Right lobe of liver (tissue), 6 donors: ENCODE measurements around the gene HSPA1A. TPM values are rescaled to one million over a fixed set of nuclear protein-coding genes. Genes with fewer than 3 reads are reported as not detected.
"Not testable (repeated sequence)": the region's sequence is repeated elsewhere in the genome, so short reads cannot be mapped to it uniquely, and the experiment has no call there.

Source experiments
- ATAC-seq, 4 donors: fragments of 200-7000 bp; cut with Tn5 transposase; one replicate each; pipeline ENCODE4 v1.9.1; 2020; ENCODE audit warnings: mild to moderate bottlenecking in 4 of 4, moderate library complexity in 4 of 4
- DNase-seq, 3 donors: peaks; one replicate each; pipeline ENCODE4 v3.0.0-alpha.2; 2020
- H3K27ac ChIP-seq, 3 donors: fragments of 200-600 bp; one replicate each; pipeline ENCODE4 v1.8.0; 2022
- H3K27me3 ChIP-seq, 2 donors: fragments of 200-600 bp; one replicate each; pipeline ENCODE4 v1.8.0; 2022
- H3K36me3 ChIP-seq, 4 donors: fragments of 200-600 bp; sonication (generic) in 1 of 4; one replicate each; pipeline versions ENCODE4 v1.5.1 to v1.8.0; 2017 to 2022; ENCODE audit warnings: control low read depth in 1 of 4
- H3K4me1 ChIP-seq, 4 donors: fragments of 200-600 bp; sonication (generic) in 1 of 4; one replicate each; pipeline versions ENCODE4 v1.5.1 to v1.8.0; 2017 to 2022; ENCODE audit warnings: control low read depth in 1 of 4
- H3K4me3 ChIP-seq, 3 donors: fragments of 200-600 bp; one replicate each; pipeline ENCODE4 v1.8.0; 2022
- H3K9me3 ChIP-seq, 4 donors: fragments of 200-600 bp; sonication (generic) in 1 of 4; one replicate each; pipeline versions ENCODE4 v1.5.1 to v1.8.0; 2017 to 2022; ENCODE audit warnings: control low read depth in 1 of 4
- POLR2A ChIP-seq: fragments of 450-650 bp; IDR thresholded peaks from one replicate; pipeline ENCODE4 v1.6.1; 2017; ENCODE audit warnings: antibody characterized with exemption, mild to moderate bottlenecking
- WGBS: methylation state at CpG from one replicate; pipeline ENCODE4 v1.1.6; 2018; ENCODE audit warnings: low coverage, low lambda C conversion rate; ENCODE audit not compliant: insufficient coverage; ENCODE audit errors: missing lambda C conversion rate; 5-methylcytosine and 5-hydroxymethylcytosine counted together
- intact Hi-C, 2 donors: fragments of 100-400 bp; cut with DNase I; formaldehyde crosslinking; loops; one replicate each; pipeline versions ENCODE4 v1.11.2 to v1.14.1; 2022
- total RNA-seq, 6 experiments: library from RNA; depleted of rRNA in 2 of 6; stranded (reverse); fragments of >200 nt in 2 of 6; fragmentation: NEBNext Ultra II Directional in 3 of 6; extraction: Animal tissue kit (Norgen Biotek cat#: 25700) in 3 of 6; gene quantifications; one replicate each; pipeline versions ENCODE4 v1.1.0 to v1.2.4, GENCODE V29; 2016 to 2023
- TF ChIP-seq, protein P1 (sequence below), 4 donors: fragments of 200-600 bp in 3 of 4; fragments of 450-650 bp in 1 of 4; IDR thresholded peaks; one replicate each; pipeline versions ENCODE4 v1.5.1 to v1.8.0; 2016 to 2022; ENCODE audit warnings: antibody characterized with exemption in 4 of 4, mild to moderate bottlenecking in 2 of 4
- donor health status: DM: no; HTN: yes; CAD: no.
- donor health status: DM: no; HTN: no; CAD: no.
- donor health status: DM: no; HTN: no; CAD: no.
- donor health status: DM: no; HTN: yes; CAD: no.
- donor health status: DM: no; HTN: yes; CAD: no.

HSPA1A gene
- total RNA-seq, 6 experiments from 2014 or later, result 73.2 to 442 (median 80.2) TPM

GRCh38 chr6:31785475-31785874 is 29.9 kb upstream of the HSPA1A start:
- no peaks in the 10 kb centered on the region for H3K4me1 ChIP-seq
- no peak overlapping the region for H3K4me3 ChIP-seq
- 95% methylated on average over 6 of the region's 11 CpGs for WGBS
- no peaks in the 10 kb centered on the region for H3K27me3 ChIP-seq
- peaks cover 0 to 35% (median 17%) of the 10 kb centered on the region in 4 donors for H3K36me3 ChIP-seq
- no peak overlapping the region for H3K27ac ChIP-seq
- ATAC-seq (peak in 1 of 4 donors; percentile 24), DNase-seq (peak in 1 of 3 donors; percentile 23)
- intact Hi-C loops, result no loop called here
- TF ChIP-seq POLR2A, result no peak
- TF ChIP-seq, protein P1, sequence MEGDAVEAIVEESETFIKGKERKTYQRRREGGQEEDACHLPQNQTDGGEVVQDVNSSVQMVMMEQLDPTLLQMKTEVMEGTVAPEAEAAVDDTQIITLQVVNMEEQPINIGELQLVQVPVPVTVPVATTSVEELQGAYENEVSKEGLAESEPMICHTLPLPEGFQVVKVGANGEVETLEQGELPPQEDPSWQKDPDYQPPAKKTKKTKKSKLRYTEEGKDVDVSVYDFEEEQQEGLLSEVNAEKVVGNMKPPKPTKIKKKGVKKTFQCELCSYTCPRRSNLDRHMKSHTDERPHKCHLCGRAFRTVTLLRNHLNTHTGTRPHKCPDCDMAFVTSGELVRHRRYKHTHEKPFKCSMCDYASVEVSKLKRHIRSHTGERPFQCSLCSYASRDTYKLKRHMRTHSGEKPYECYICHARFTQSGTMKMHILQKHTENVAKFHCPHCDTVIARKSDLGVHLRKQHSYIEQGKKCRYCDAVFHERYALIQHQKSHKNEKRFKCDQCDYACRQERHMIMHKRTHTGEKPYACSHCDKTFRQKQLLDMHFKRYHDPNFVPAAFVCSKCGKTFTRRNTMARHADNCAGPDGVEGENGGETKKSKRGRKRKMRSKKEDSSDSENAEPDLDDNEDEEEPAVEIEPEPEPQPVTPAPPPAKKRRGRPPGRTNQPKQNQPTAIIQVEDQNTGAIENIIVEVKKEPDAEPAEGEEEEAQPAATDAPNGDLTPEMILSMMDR (IDR thresholded peaks at IDR 0.05), result no peak
- H3K9me3 ChIP-seq, result no peaks in the 10 kb centered on the region

DNA sequence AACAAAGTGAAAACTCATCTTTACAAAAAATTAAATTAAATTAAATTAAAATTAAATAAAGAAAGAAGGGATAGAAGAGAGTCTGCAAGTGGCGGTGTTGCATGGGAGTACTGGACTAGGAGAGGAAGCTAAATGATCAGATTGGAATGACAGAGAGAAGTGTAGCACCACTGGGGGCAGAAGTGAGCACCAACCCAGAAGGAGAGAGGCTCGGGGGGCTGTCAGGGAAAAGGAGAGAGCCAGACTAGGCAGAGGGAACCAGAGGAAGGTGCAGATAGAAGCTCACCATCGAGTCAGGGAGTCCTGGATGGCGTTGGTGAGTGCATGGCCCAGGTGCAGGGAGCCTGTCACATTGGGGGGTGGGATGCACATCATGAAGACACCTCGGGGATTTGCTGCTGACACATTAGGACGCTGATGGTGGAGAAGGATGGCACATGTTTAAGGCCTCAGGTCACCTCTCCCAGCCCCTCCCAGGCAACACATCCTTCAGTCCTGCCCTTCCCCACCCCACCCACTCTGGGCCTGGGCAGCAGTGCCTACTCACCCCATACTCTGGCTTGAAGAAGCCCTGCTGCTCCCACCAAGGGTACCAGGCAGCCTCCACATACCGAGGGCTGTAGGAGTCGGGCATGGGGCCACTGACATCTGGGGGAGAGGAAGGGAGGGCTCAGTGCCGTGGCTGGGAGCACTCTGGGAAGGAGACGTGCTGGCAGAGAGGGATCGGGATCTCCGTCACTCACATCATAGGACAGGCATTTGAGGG is 23.8 kb upstream of the HSPA1A start:
- DNase-seq (peak in 1 of 3 donors; percentile 37), ATAC-seq (peak in 3 of 4 donors; percentile 22 to 26 (median 26))
- intact Hi-C loops, result no loop called here
- Histone ChIP-seq H3K27me3 (no peaks in the 10 kb centered on the region), H3K4me3 (no peak overlapping the region), H3K4me1 (peaks cover 0 to 17% (median 4%) of the 10 kb centered on the region in 4 donors), H3K36me3 (peaks cover 0 to 3% (median 0%) of the 10 kb centered on the region in 4 donors), H3K9me3 (no peaks in the 10 kb centered on the region), H3K27ac (no peak overlapping the region)
- WGBS, result 54% methylated on average over 5 of the region's 12 CpGs
- TF ChIP-seq POLR2A, result no peak
- TF ChIP-seq, protein P1 (IDR thresholded peaks at IDR 0.05), result peak; percentile 36 to 58 (median 56)

- peaks cover 0 to 17% (median 4%) of the 10 kb centered on the region in 4 donors for H3K4me1 ChIP-seq
- WGBS, result no CpG with 5 or more reads among the region's 3 CpGs
- peaks cover 0 to 3% (median 0%) of the 10 kb centered on the region in 4 donors for H3K36me3 ChIP-seq
- no peaks in the 10 kb centered on the region for H3K9me3 ChIP-seq
- DNase-seq, result peak in 1 of 3 donors; percentile 16
- no peak for TF ChIP-seq POLR2A
- TF ChIP-seq, protein P1 (IDR thresholded peaks at IDR 0.05), result no peak
- no peak for ATAC-seq
- no peak overlapping the region for H3K27ac ChIP-seq
- intact Hi-C loops, result no loop called here
- no peak overlapping the region for H3K4me3 ChIP-seq
- no peaks in the 10 kb centered on the region for H3K27me3 ChIP-seq
Measured at GRCh38 chr6:31792090-31792374, 23.3 kb upstream of the HSPA1A start.

DNA sequence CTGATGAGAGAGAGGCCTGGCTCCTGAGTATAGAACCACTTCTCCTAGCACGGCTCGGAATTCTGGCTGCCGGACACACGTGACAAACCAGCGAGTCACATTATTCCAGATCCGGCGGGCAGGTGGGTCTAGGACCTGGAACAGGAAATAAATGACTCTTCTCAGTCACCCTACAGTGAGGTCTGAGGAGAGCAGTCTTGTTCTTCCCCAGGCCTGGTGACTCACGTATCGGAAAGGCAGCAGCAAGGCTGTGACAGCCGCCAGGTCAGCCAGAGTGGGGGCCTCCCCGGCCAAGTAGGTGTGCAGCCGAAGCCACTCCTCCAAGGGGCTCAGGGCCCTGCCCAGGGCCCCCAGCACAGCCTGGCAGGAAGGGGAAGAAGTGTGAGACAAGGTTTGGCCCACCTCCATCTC is 22.6 kb upstream of the HSPA1A start:
- ATAC-seq (no peak), DNase-seq (peak in 1 of 3 donors; percentile 27)
- no peak overlapping the region for H3K27ac ChIP-seq
- no peak for TF ChIP-seq POLR2A
- TF ChIP-seq, protein P1 (IDR thresholded peaks at IDR 0.05), result no peak
- H3K4me1 ChIP-seq, result peaks cover 0 to 17% (median 4%) of the 10 kb centered on the region in 4 donors
- H3K9me3 ChIP-seq, result no peaks in the 10 kb centered on the region
- 84% methylated on average over 8 of the region's 12 CpGs for WGBS
- peaks cover 0 to 3% (median 0%) of the 10 kb centered on the region in 4 donors for H3K36me3 ChIP-seq
- H3K27me3 ChIP-seq, result no peaks in the 10 kb centered on the region
- intact Hi-C loops, result no loop called here
- no peak overlapping the region for H3K4me3 ChIP-seq

GRCh38 chr6:31793927-31794245 is 21.5 kb upstream of the HSPA1A start:
- peak in 1 of 3 donors; percentile 7 for DNase-seq
- H3K27me3 ChIP-seq, H3K9me3 ChIP-seq, H3K4me3 ChIP-seq, H3K27ac ChIP-seq, H3K36me3 ChIP-seq, intact Hi-C loops, ATAC-seq: not testable (repeated sequence)
- WGBS, result 90% methylated on average over 6 of the region's 6 CpGs
- H3K4me1 ChIP-seq, result peaks cover 0 to 17% (median 4%) of the 10 kb centered on the region in 4 donors
